H9 (cell line): ENCODE results near the gene IGFBP5. TPM values are rescaled to one million over a fixed set of nuclear protein-coding genes. Genes with fewer than 3 reads are reported as not detected.

Experiments
- DNase-seq: peaks from one replicate; pipeline ENCODE4 v3.0.0-alpha.2; 2017
- H2AFZ ChIP-seq: one replicate; pipeline ENCODE4 v1.6.1; 2013; ENCODE audit warnings: mild to moderate bottlenecking, low read length, control low read depth, moderate library complexity
- H2AK5ac ChIP-seq: 2 replicates; pipeline ENCODE4 v1.6.1; 2013; ENCODE audit warnings: low read length, control low read depth, mixed read lengths; ENCODE audit not compliant: insufficient read length
- H2BK120ac ChIP-seq: one replicate; pipeline ENCODE4 v1.6.1; 2013; ENCODE audit warnings: low read depth, mild to moderate bottlenecking, low read length, control low read depth, inconsistent platforms; ENCODE audit not compliant: poor library complexity, severe bottlenecking
- H2BK12ac ChIP-seq: 2 replicates; pipeline ENCODE4 v1.6.1; 2013; ENCODE audit warnings: low read length, control low read depth, mixed read lengths, low read depth; ENCODE audit not compliant: insufficient read length
- H2BK15ac ChIP-seq: 2 replicates; pipeline ENCODE4 v1.6.1; 2013; ENCODE audit warnings: low read depth, low read length, control low read depth
- H2BK20ac ChIP-seq: one replicate; pipeline ENCODE4 v1.6.1; 2013; ENCODE audit warnings: low read depth, mild to moderate bottlenecking, low read length, control low read depth, inconsistent platforms; ENCODE audit not compliant: poor library complexity, severe bottlenecking
- H2BK5ac ChIP-seq: 2 replicates; pipeline ENCODE4 v1.6.1; 2013; ENCODE audit warnings: low read length, control low read depth, mixed read lengths; ENCODE audit not compliant: insufficient read length
- H3K14ac ChIP-seq: 2 replicates; pipeline ENCODE4 v1.6.1; 2013; ENCODE audit warnings: low read length, control low read depth; ENCODE audit not compliant: insufficient read depth
- H3K18ac ChIP-seq: 2 replicates; pipeline ENCODE4 v1.6.1; 2013; ENCODE audit warnings: low read depth, mild to moderate bottlenecking, mixed read lengths, low read length, control low read depth; ENCODE audit not compliant: insufficient read length
- H3K23ac ChIP-seq: 2 replicates; pipeline ENCODE4 v1.6.1; 2013; ENCODE audit warnings: low read length, control low read depth, mixed read lengths, low read depth; ENCODE audit not compliant: insufficient read length
- H3K23me2 ChIP-seq: 2 replicates; pipeline ENCODE4 v1.6.1; 2013; ENCODE audit warnings: low read depth, mild to moderate bottlenecking, mixed read lengths, low read length, control low read depth; ENCODE audit not compliant: insufficient read length, poor library complexity, severe bottlenecking
- H3K27ac ChIP-seq: 2 replicates; pipeline ENCODE4 v1.5.1; 2013; ENCODE audit warnings: low read length, control low read depth, mixed read lengths, low read depth; ENCODE audit not compliant: insufficient read length
- H3K27me3 ChIP-seq: 2 replicates; pipeline ENCODE4 v1.6.1; 2013; ENCODE audit warnings: low read length, control low read depth, inconsistent platforms; ENCODE audit not compliant: insufficient read depth
- H3K4ac ChIP-seq: 2 replicates; pipeline ENCODE4 v1.6.1; 2013; ENCODE audit warnings: low read depth, mild to moderate bottlenecking, control low read depth, inconsistent platforms, low read length, moderate library complexity
- H3K4me1 ChIP-seq: 2 replicates; pipeline ENCODE4 v1.6.1; 2013; ENCODE audit warnings: low read length, control low read depth, inconsistent platforms; ENCODE audit not compliant: insufficient read depth
- H3K4me2 ChIP-seq: 2 replicates; pipeline ENCODE4 v1.6.1; 2013; ENCODE audit warnings: low read length, control low read depth, mixed read lengths; ENCODE audit not compliant: insufficient read length, insufficient read depth
- H3K56ac ChIP-seq: 2 replicates; pipeline ENCODE4 v1.6.1; 2013; ENCODE audit warnings: low read depth, mild to moderate bottlenecking, mixed read lengths, low read length, control low read depth; ENCODE audit not compliant: insufficient read length
- H3K79me1 ChIP-seq: 2 replicates; pipeline ENCODE4 v1.6.1; 2013; ENCODE audit warnings: low read depth, mild to moderate bottlenecking, moderate library complexity, low read length, control low read depth, inconsistent platforms; ENCODE audit not compliant: insufficient read depth, poor library complexity, severe bottlenecking
- H3K79me2 ChIP-seq: 2 replicates; pipeline ENCODE4 v1.6.1; 2013; ENCODE audit warnings: low read length, control low read depth, inconsistent platforms; ENCODE audit not compliant: insufficient read depth
- H3K9ac ChIP-seq: 2 replicates; pipeline ENCODE4 v1.6.1; 2013; ENCODE audit warnings: low read length, control low read depth, mixed read lengths; ENCODE audit not compliant: insufficient read length; ENCODE audit errors: extremely low read depth
- H3K9me3 ChIP-seq: one replicate; pipeline ENCODE4 v1.6.1; 2013; ENCODE audit warnings: low read depth, low read length, inconsistent platforms; ENCODE audit not compliant: control insufficient read depth
- H3T11ph ChIP-seq: one replicate; pipeline ENCODE4 v1.6.1; 2013; ENCODE audit warnings: mild to moderate bottlenecking, low read length, control low read depth, inconsistent platforms
- H4K20me1 ChIP-seq: one replicate; pipeline ENCODE4 v1.6.1; 2013; ENCODE audit not compliant: control insufficient read depth, insufficient read length, insufficient read depth
- H4K5ac ChIP-seq: 2 replicates; pipeline ENCODE4 v1.6.1; 2013; ENCODE audit warnings: low read depth, mild to moderate bottlenecking, mixed read lengths, low read length, control low read depth; ENCODE audit not compliant: insufficient read length
- H4K8ac ChIP-seq: replicated peaks from 2 replicates; pipeline ENCODE4 v1.6.1; 2013; ENCODE audit warnings: low read length, control low read depth, mixed read lengths, low read depth; ENCODE audit not compliant: insufficient read length
- H4K91ac ChIP-seq: 2 replicates; pipeline ENCODE4 v1.6.1; 2013; ENCODE audit warnings: low read depth, mild to moderate bottlenecking, moderate library complexity, mixed read lengths, low read length, control low read depth; ENCODE audit not compliant: insufficient read length
- H3K27ac Mint-ChIP-seq, 3 experiments: 2 replicates in 2 of 3; 3 replicates in 1 of 3; pipeline ENCODE4 v1.8.0; 2020 to 2021; ENCODE audit warnings: mixed read lengths in 3 of 3, mild to moderate bottlenecking in 1 of 3, moderate library complexity in 1 of 3
- H3K27me3 Mint-ChIP-seq: 2 replicates; pipeline ENCODE4 v1.8.0; 2021; ENCODE audit warnings: low read depth, mild to moderate bottlenecking, moderate library complexity, mixed read lengths
- H3K36me3 Mint-ChIP-seq, 3 experiments: 2 replicates in 2 of 3; 3 replicates in 1 of 3; pipeline ENCODE4 v1.8.0; 2020 to 2021; ENCODE audit warnings: low read depth in 3 of 3, mixed read lengths in 3 of 3; ENCODE audit not compliant: insufficient read depth in 1 of 3
- H3K4me1 Mint-ChIP-seq, 2 experiments: 2 replicates each; pipeline ENCODE4 v1.8.0; 2020; ENCODE audit warnings: mixed read lengths in 2 of 2
- H3K4me3 Mint-ChIP-seq, 2 experiments: 2 replicates in 1 of 2; 3 replicates in 1 of 2; pipeline ENCODE4 v1.8.0; 2020 to 2021; ENCODE audit warnings: mild to moderate bottlenecking in 2 of 2, mixed read lengths in 2 of 2, moderate library complexity in 1 of 2
- H3K9me3 Mint-ChIP-seq, 2 experiments: 2 replicates in 1 of 2; 3 replicates in 1 of 2; pipeline ENCODE4 v1.8.0; 2020; ENCODE audit warnings: mild to moderate bottlenecking in 2 of 2, mixed read lengths in 2 of 2, moderate library complexity in 1 of 2
- WGBS: extraction: QIAGEN DNeasy Blood & Tissue Kit; methylation state at CpG from one replicate; pipeline ENCODE4 v1.1.7; 2013; ENCODE audit warnings: missing lambda C conversion rate, low lambda C conversion rate, mixed read lengths; ENCODE audit not compliant: insufficient read length; ENCODE audit errors: extremely low coverage; 5-methylcytosine and 5-hydroxymethylcytosine counted together
- total RNA-seq: library from RNA; stranded (reverse); gene quantifications from 2 replicates; pipeline ENCODE4 v1.2.1, GENCODE V29; 2021
- TF ChIP-seq, protein P1 (sequence below): fragments of 200-600 bp; sonication (generic); conservative IDR thresholded peaks from 3 replicates; pipeline ENCODE4 v1.8.0; 2021; ENCODE audit warnings: antibody characterized with exemption, mild to moderate bottlenecking

IGFBP5 gene
- total RNA-seq, 1 experiment from 2014 or later = 0.90 TPM

DNA sequence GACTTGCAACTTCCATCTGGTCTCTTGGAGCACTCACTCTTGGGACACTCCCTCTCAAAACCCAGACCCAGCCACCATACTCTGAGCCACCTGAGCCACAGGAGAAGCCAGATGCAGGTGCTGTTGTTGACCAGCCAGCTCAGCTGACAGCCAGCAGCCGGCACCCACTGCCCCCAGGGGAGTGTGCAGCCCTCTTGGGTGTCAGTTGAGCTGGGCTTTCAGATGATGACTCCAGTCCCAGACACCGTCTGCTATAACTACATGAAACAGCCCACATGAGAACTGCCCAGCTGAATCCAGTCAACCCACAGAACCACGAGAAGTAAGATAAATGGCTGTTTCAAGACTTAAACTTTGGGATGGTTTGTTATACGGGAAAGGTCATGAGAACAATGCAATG lies 72.8 kb downstream of the IGFBP5 start:
- Histone ChIP-seq H2BK120ac (no peak overlapping the region), H3K14ac (no peak overlapping the region), H3T11ph (no peak overlapping the region), H3K79me1 (no peaks in the 10 kb centered on the region), H2AK5ac (no peak overlapping the region), H2AFZ (no peak overlapping the region), H3K4me1 (peaks cover 10% of the 10 kb centered on the region), H4K20me1 (no peaks in the 10 kb centered on the region), H3K9me3 (no peaks in the 10 kb centered on the region), H2BK20ac (no peak overlapping the region), H3K79me2 (no peaks in the 10 kb centered on the region), H2BK15ac (no peak overlapping the region), H3K27ac (no peak overlapping the region), H3K4ac (no peak overlapping the region), H3K9ac (no peak overlapping the region), H3K18ac (no peak overlapping the region), H2BK5ac (no peak overlapping the region), H2BK12ac (no peak overlapping the region), H4K91ac (no peak overlapping the region), H3K27me3 (no peaks in the 10 kb centered on the region), H3K56ac (no peak overlapping the region), H4K8ac (no peak overlapping the region), H3K4me2 (no peak overlapping the region), H3K23me2 (no peaks in the 10 kb centered on the region), H3K23ac (no peak overlapping the region), H4K5ac (no peak overlapping the region)
- no peaks in the 10 kb centered on the region for H3K9me3 Mint-ChIP-seq
- TF ChIP-seq, protein P1, sequence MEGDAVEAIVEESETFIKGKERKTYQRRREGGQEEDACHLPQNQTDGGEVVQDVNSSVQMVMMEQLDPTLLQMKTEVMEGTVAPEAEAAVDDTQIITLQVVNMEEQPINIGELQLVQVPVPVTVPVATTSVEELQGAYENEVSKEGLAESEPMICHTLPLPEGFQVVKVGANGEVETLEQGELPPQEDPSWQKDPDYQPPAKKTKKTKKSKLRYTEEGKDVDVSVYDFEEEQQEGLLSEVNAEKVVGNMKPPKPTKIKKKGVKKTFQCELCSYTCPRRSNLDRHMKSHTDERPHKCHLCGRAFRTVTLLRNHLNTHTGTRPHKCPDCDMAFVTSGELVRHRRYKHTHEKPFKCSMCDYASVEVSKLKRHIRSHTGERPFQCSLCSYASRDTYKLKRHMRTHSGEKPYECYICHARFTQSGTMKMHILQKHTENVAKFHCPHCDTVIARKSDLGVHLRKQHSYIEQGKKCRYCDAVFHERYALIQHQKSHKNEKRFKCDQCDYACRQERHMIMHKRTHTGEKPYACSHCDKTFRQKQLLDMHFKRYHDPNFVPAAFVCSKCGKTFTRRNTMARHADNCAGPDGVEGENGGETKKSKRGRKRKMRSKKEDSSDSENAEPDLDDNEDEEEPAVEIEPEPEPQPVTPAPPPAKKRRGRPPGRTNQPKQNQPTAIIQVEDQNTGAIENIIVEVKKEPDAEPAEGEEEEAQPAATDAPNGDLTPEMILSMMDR = no peak
- no peak overlapping the region for H3K4me3 Mint-ChIP-seq
- no CpG with 5 or more reads among the region's 4 CpGs for WGBS
- H3K27me3 Mint-ChIP-seq = no peaks in the 10 kb centered on the region; the same call in 1 of the 2 replicates
- DNase-seq = no peak
- no peak overlapping the region for H3K27ac Mint-ChIP-seq
- H3K4me1 Mint-ChIP-seq = peaks cover 27 to 41% of the 10 kb centered on the region in 2 experiments
- H3K36me3 Mint-ChIP-seq = no peaks in the 10 kb centered on the region

Other genes starting within 250 kb of the IGFBP5 start
- 3,719 and 3,769 TPM in 2 replicates for gene RPL37A, start 196.7 kb downstream of the IGFBP5 start, total RNA-seq
- 363 and 366 TPM in 2 replicates for gene IGFBP2, start 62.1 kb downstream of the IGFBP5 start, total RNA-seq
- gene TNP1, start 164.5 kb upstream of the IGFBP5 start, total RNA-seq = not detected in 2 replicates